Type B pancreatic cell (in vitro differentiated cells): ENCODE measurements around the gene GPC5. TPM values are rescaled to one million over a fixed set of nuclear protein-coding genes. Genes with fewer than 3 reads are reported as not detected.

Experiments
- DNase-seq: peaks from one replicate; pipeline ENCODE4 v3.0.0; 2021; ENCODE audit warnings: mixed read lengths; ENCODE audit not compliant: unreplicated experiment; ENCODE audit errors: extremely low spot score
- H3K27ac Mint-ChIP-seq: 2 replicates; pipeline ENCODE4 v1.8.0; 2021; ENCODE audit warnings: mild to moderate bottlenecking, mixed read lengths
- H3K27me3 Mint-ChIP-seq: 2 replicates; pipeline ENCODE4 v1.8.0; 2021; ENCODE audit warnings: mixed read lengths
- H3K36me3 Mint-ChIP-seq: 2 replicates; pipeline ENCODE4 v1.8.0; 2021; ENCODE audit warnings: mixed read lengths
- H3K4me1 Mint-ChIP-seq: one replicate; pipeline ENCODE4 v1.8.0; 2021; ENCODE audit warnings: mixed read lengths; ENCODE audit not compliant: unreplicated experiment
- H3K4me3 Mint-ChIP-seq: 2 replicates; pipeline ENCODE4 v1.8.0; 2021; ENCODE audit warnings: mild to moderate bottlenecking, mixed read lengths
- H3K9me3 Mint-ChIP-seq: 2 replicates; pipeline ENCODE4 v1.8.0; 2021; ENCODE audit warnings: mixed read lengths
- CTCF ChIP-seq: fragments of 200-600 bp; sonication (generic); conservative IDR thresholded peaks from 2 replicates; pipeline ENCODE4 v1.5.0; 2021; ENCODE audit warnings: antibody characterized with exemption, mild to moderate bottlenecking
- total RNA-seq: library from RNA; stranded (reverse); gene quantifications from 2 replicates; pipeline ENCODE4 v1.2.1, GENCODE V29; 2021; ENCODE audit warnings: low replicate concordance

The GPC5 gene
- total RNA-seq, 1 donor from 2014 or later: 2.8 TPM

- Mint-ChIP-seq H3K4me1 (no peaks in the 10 kb centered on the region), H3K4me3 (no peak overlapping the region), H3K9me3 (no peaks in the 10 kb centered on the region), H3K36me3 (no peaks in the 10 kb centered on the region), H3K27ac (no peak overlapping the region), H3K27me3 (no peaks in the 10 kb centered on the region)
- no peak for TF ChIP-seq CTCF
- no peak for DNase-seq
Measured at GRCh38 chr13:91586609-91587008, 188.2 kb downstream of the GPC5 start.

- Mint-ChIP-seq H3K4me1 (no peaks in the 10 kb centered on the region), H3K27me3 (no peaks in the 10 kb centered on the region), H3K27ac (no peak overlapping the region), H3K4me3 (no peak overlapping the region), H3K9me3 (no peaks in the 10 kb centered on the region), H3K36me3 (no peaks in the 10 kb centered on the region)
- no peak for DNase-seq
- no peak for TF ChIP-seq CTCF
Measured at GRCh38 chr13:91588541-91588940, 190.1 kb downstream of the GPC5 start.

GRCh38 chr13:91592056-91593014, 193.9 kb downstream of the GPC5 start:
- no peak for TF ChIP-seq CTCF
- Mint-ChIP-seq H3K27me3 (no peaks in the 10 kb centered on the region), H3K4me1 (no peaks in the 10 kb centered on the region), H3K36me3 (no peaks in the 10 kb centered on the region), H3K9me3 (no peaks in the 10 kb centered on the region), H3K27ac (no peak overlapping the region), H3K4me3 (no peak overlapping the region)
- DNase-seq: no peak

GRCh38 chr13:91593456-91593855, 195.0 kb downstream of the GPC5 start:
- no peak for DNase-seq
- Mint-ChIP-seq H3K27me3 (no peaks in the 10 kb centered on the region), H3K27ac (no peak overlapping the region), H3K36me3 (no peaks in the 10 kb centered on the region), H3K4me3 (no peak overlapping the region), H3K4me1 (no peaks in the 10 kb centered on the region), H3K9me3 (no peaks in the 10 kb centered on the region)
- TF ChIP-seq CTCF: no peak

- H3K27ac Mint-ChIP-seq: no peak overlapping the region
- no peak overlapping the region for H3K4me3 Mint-ChIP-seq
- H3K4me1 Mint-ChIP-seq: no peaks in the 10 kb centered on the region
- no peaks in the 10 kb centered on the region for H3K9me3 Mint-ChIP-seq
- no peaks in the 10 kb centered on the region for H3K27me3 Mint-ChIP-seq
- H3K36me3 Mint-ChIP-seq: no peaks in the 10 kb centered on the region
- no peak for DNase-seq
- no peak for TF ChIP-seq CTCF
Measured at GRCh38 chr13:91594061-91594460, 195.6 kb downstream of the GPC5 start.
